IMR-90 (cell line): ENCODE measurements around the gene ABHD1. TPM values are rescaled to one million over a fixed set of nuclear protein-coding genes. Genes with fewer than 3 reads are reported as not detected.

Experiments used
- ATAC-seq: fragments of 200-7000 bp; cut with Tn5 transposase; 2 replicates; pipeline ENCODE4 v1.9.1; 2020; ENCODE audit warnings: low read depth, mild to moderate bottlenecking, moderate library complexity
- BruUV-seq: library from RNA; stranded (reverse); fragments of 400-500 nt; replicated peaks from 2 replicates; lab custom pipeline; 2021; lab: Mats Ljungman, UMichigan
- CTCF ChIA-PET: fragments of 300-600 bp; formaldehyde crosslinking; extraction: SDS; loops from one replicate; lab custom pipeline; 2021; ENCODE audit warnings: antibody characterized with exemption; lab: Yijun Ruan, JAX
- POLR2A ChIA-PET: fragments of 300-600 bp; sonication (Branson Sonifier 250); formaldehyde crosslinking; loops from one replicate; lab custom pipeline; 2022; ENCODE audit warnings: antibody characterized with exemption; ENCODE audit not compliant: unreplicated experiment; lab: Charles Lee
- DNase-seq: peaks from one replicate; pipeline ENCODE4 v3.0.0; 2013
- H2AFZ ChIP-seq: replicated peaks from 2 replicates; pipeline ENCODE3; 2013; ENCODE audit warnings: low read length, mild to moderate bottlenecking; ENCODE audit not compliant: poor library complexity
- H2AK5ac ChIP-seq: 2 replicates; pipeline ENCODE4 v1.6.1; 2013; ENCODE audit warnings: low read depth, low read length, inconsistent platforms
- H2AK9ac ChIP-seq: replicated peaks from 2 replicates; pipeline ENCODE3; 2013; ENCODE audit warnings: mild to moderate bottlenecking, low read depth, low read length, moderate library complexity; ENCODE audit not compliant: poor library complexity
- H2BK120ac ChIP-seq: 2 replicates; pipeline ENCODE4 v1.6.1; 2013; ENCODE audit warnings: low read depth, low read length, inconsistent platforms
- H2BK15ac ChIP-seq: 3 replicates; pipeline ENCODE4 v1.6.1; 2013; ENCODE audit warnings: low read depth, low read length, inconsistent platforms
- H2BK20ac ChIP-seq: 2 replicates; pipeline ENCODE4 v1.6.1; 2013; ENCODE audit warnings: low read depth, mild to moderate bottlenecking, inconsistent platforms, low read length, moderate library complexity
- H2BK5ac ChIP-seq: 2 replicates; pipeline ENCODE4 v1.6.1; 2013; ENCODE audit warnings: mild to moderate bottlenecking, low read depth, low read length, inconsistent platforms; ENCODE audit not compliant: poor library complexity, severe bottlenecking
- H3K14ac ChIP-seq: replicated peaks from 2 replicates; pipeline ENCODE4 v1.6.1; 2013; ENCODE audit warnings: low read depth, low read length, inconsistent platforms
- H3K18ac ChIP-seq: 2 replicates; pipeline ENCODE4 v1.6.1; 2013; ENCODE audit warnings: low read depth, low read length, control low read depth
- H3K23ac ChIP-seq: 2 replicates; pipeline ENCODE4 v1.6.1; 2013; ENCODE audit warnings: low read depth, low read length, inconsistent platforms
- H3K27ac ChIP-seq: 2 replicates; pipeline ENCODE4 v1.5.1; 2013; ENCODE audit warnings: mild to moderate bottlenecking, control low read depth, low read length; ENCODE audit not compliant: insufficient read depth
- H3K27me3 ChIP-seq: 2 replicates; pipeline ENCODE4 v1.6.1; 2013; ENCODE audit warnings: low read length; ENCODE audit not compliant: control insufficient read depth, insufficient read depth
- H3K36me3 ChIP-seq: 2 replicates; pipeline ENCODE4 v1.6.1; 2013; ENCODE audit warnings: low read length, mixed read lengths; ENCODE audit not compliant: control insufficient read depth, insufficient read depth
- H3K4ac ChIP-seq: 2 replicates; pipeline ENCODE4 v1.6.1; 2013; ENCODE audit warnings: low read depth, low read length, inconsistent platforms
- H3K4me1 ChIP-seq: 2 replicates; pipeline ENCODE4 v1.6.1; 2013; ENCODE audit warnings: low read length, mixed read lengths; ENCODE audit not compliant: control insufficient read depth, insufficient read depth
- H3K4me2 ChIP-seq: 2 replicates; pipeline ENCODE4 v1.6.1; 2013; ENCODE audit warnings: low read depth, mild to moderate bottlenecking, control low read depth, low read length, moderate library complexity
- H3K4me3 ChIP-seq: 2 replicates; pipeline ENCODE4 v1.5.1; 2013; ENCODE audit warnings: low read depth, mild to moderate bottlenecking, control low read depth, low read length, moderate library complexity; ENCODE audit not compliant: insufficient read depth
- H3K56ac ChIP-seq: 2 replicates; pipeline ENCODE4 v1.6.1; 2013; ENCODE audit warnings: low read length, inconsistent platforms; ENCODE audit not compliant: insufficient read depth; ENCODE audit errors: extremely low read depth
- H3K79me1 ChIP-seq, 2 experiments: 2 replicates each; pipeline ENCODE4 v1.6.1; 2013; ENCODE audit warnings: low read length in 2 of 2, inconsistent platforms in 1 of 2, low read depth in 1 of 2
- H3K9ac ChIP-seq: 2 replicates; pipeline ENCODE4 v1.6.1; 2013; ENCODE audit warnings: low read depth, low read length, control low read depth
- H3K9me1 ChIP-seq: 2 replicates; pipeline ENCODE4 v1.6.1; 2013; ENCODE audit warnings: low read length, inconsistent platforms; ENCODE audit not compliant: insufficient read depth
- H3K9me3 ChIP-seq: 2 replicates; pipeline ENCODE4 v1.6.1; 2013; ENCODE audit warnings: low read length; ENCODE audit not compliant: control insufficient read depth, insufficient read depth
- H4K20me1 ChIP-seq: 2 replicates; pipeline ENCODE4 v1.6.1; 2013; ENCODE audit warnings: low read length, inconsistent platforms; ENCODE audit not compliant: insufficient read depth
- H4K5ac ChIP-seq: 2 replicates; pipeline ENCODE4 v1.6.1; 2013; ENCODE audit warnings: mild to moderate bottlenecking, low read depth, low read length, control low read depth
- H4K8ac ChIP-seq, 2 experiments: 2 replicates each; pipeline ENCODE4 v1.6.1; 2013; ENCODE audit warnings: low read depth in 2 of 2, low read length in 2 of 2, control low read depth in 1 of 2, inconsistent platforms in 1 of 2
- H4K91ac ChIP-seq: 2 replicates; pipeline ENCODE4 v1.6.1; 2013; ENCODE audit warnings: low read depth, low read length, inconsistent platforms; ENCODE audit not compliant: insufficient read depth
- RAD21 ChIP-seq: IDR thresholded peaks from 2 replicates; pipeline ENCODE4 v1.6.1; 2012; ENCODE audit warnings: low read length, improper control_type of control experiment
- RCOR1 ChIP-seq: IDR thresholded peaks from 2 replicates; pipeline ENCODE4 v1.6.1; 2012; ENCODE audit warnings: mild to moderate bottlenecking, low read length, improper control_type of control experiment; ENCODE audit not compliant: insufficient replicate concordance
- USF2 ChIP-seq: fragments of 150-350 bp; IDR thresholded peaks from 2 replicates; pipeline ENCODE4 v1.6.1; 2017; ENCODE audit warnings: mild to moderate bottlenecking, antibody characterized with exemption, low read length, low read depth
- WGBS, 2 experiments: methylation state at CpG; one replicate each; pipeline versions ENCODE4 v1.1.5 to v1.1.7; 2013; ENCODE audit warnings: missing lambda C conversion rate in 2 of 2; ENCODE audit not compliant: insufficient read length in 1 of 2; ENCODE audit errors: extremely low coverage in 2 of 2; 5-methylcytosine and 5-hydroxymethylcytosine counted together
- dilution Hi-C: fragments of 300-500 bp; cut with HindIII; formaldehyde crosslinking; loops from one replicate; pipeline ENCODE4 v1.14.3; 2018; ENCODE audit warnings: low sequenced_read_pairs; ENCODE audit not compliant: unreplicated experiment
- in situ Hi-C: fragments of 300-500 bp; cut with MboI; formaldehyde crosslinking; loops from 3 replicates; pipeline ENCODE4 v1.14.3; 2019; ENCODE audit warnings: low sequenced_read_pairs, inconsistent platforms, mixed read lengths
- intact Hi-C: fragments of 100-400 bp; cut with micrococcal nuclease; formaldehyde crosslinking; loops from 2 replicates; pipeline ENCODE4 v1.10.0; 2022
- polyA plus RNA-seq, 3 experiments: library from polyadenylated mRNA; depleted of rRNA; stranded (reverse); fragments of >200 nt; gene quantifications; 2 replicates each; pipeline ENCODE4 v1.2.3, GENCODE V29; 2012; ENCODE audit warnings: low replicate concordance in 1 of 3
- total RNA-seq: library from RNA; depleted of rRNA; stranded (reverse); fragments of >200 nt; gene quantifications from 2 replicates; pipeline ENCODE4 v1.2.3, GENCODE V29; 2012

Gene ABHD1
- total and polyA plus RNA-seq, 2 of the 4 experiments (the other 2 are of a cell fraction): 0.24 TPM; not detected in 1

- H2AK9ac ChIP-seq: no peak overlapping the region
- no peak overlapping the region for H2BK5ac ChIP-seq
- POLR2A ChIA-PET: no interaction called here
- H3K14ac ChIP-seq: no peak overlapping the region
- H2BK120ac ChIP-seq: no peak overlapping the region
- no peaks in the 10 kb centered on the region for H3K36me3 ChIP-seq
- H3K9me3 ChIP-seq: no peaks in the 10 kb centered on the region
- no peak overlapping the region for H3K23ac ChIP-seq
- intact Hi-C loops: no loop called here
- DNase-seq (no peak), ATAC-seq (no peak)
- H3K4me3 ChIP-seq: no peak overlapping the region
- in situ Hi-C loops: loop anchor here (5.0 kb wide), 1 partner anchor 97 kb away; no protein-coding TSS in a partner anchor
- H2BK15ac ChIP-seq: no peak overlapping the region
- no peaks in the 10 kb centered on the region for H3K79me1 ChIP-seq
- H3K4ac ChIP-seq: no peak overlapping the region
- CTCF ChIA-PET: interaction anchor here (0.8 to 1.7 kb wide), 3 partner anchors 91 to 203 kb away, joined by 3 to 4 read pairs (median 3); no protein-coding TSS in a partner anchor
- dilution Hi-C loops: no loop called here
- no peaks in the 10 kb centered on the region for H4K20me1 ChIP-seq
- H2AFZ ChIP-seq: no peak overlapping the region
- H3K9me1 ChIP-seq: peaks cover 7% of the 10 kb centered on the region; the same call in 1 of the 2 replicates
- TF ChIP-seq USF2: no peak
- TF ChIP-seq RAD21: no peak
- TF ChIP-seq RCOR1: no peak
- H4K8ac ChIP-seq: no peak overlapping the region
- no TSS peak for BruUV-seq
- peaks cover 28% of the 10 kb centered on the region for H3K27me3 ChIP-seq
- no peak overlapping the region for H3K56ac ChIP-seq
- H2BK20ac ChIP-seq: no peak overlapping the region
- no peak overlapping the region for H3K18ac ChIP-seq
- 71% methylated on average over 3 of the region's 10 CpGs; no CpG with 5 or more reads in 1 of the 2 experiments for WGBS, 2 experiments
- H4K91ac ChIP-seq: no peak overlapping the region
- H3K27ac ChIP-seq: no peak overlapping the region
- H2AK5ac ChIP-seq: no peak overlapping the region
- H3K9ac ChIP-seq: no peak overlapping the region
- 0 out of 2 replicates have a peak, but pooled peaks cover 3% of the 10 kb centered on the region for H3K4me1 ChIP-seq
- no peak overlapping the region for H3K4me2 ChIP-seq
- H4K5ac ChIP-seq: no peak overlapping the region
Measured at GRCh38 chr2:27100036-27100435, 23.6 kb upstream of the ABHD1 start.
